Stimulated activated naive CD8-positive, alpha-beta T cell treated with anti-CD3 and anti-CD28 coated beads, Interleukin-15, Interleukin-2, amounts not matched to agents 100 ng/mL and 50 ng/mL, for 24 hours (primary cell): Measurements from ENCODE around the gene STX3.
"Not testable (repeated sequence)": the region's sequence is repeated elsewhere in the genome, so short reads cannot be mapped to it uniquely, and the experiment has no call there.

ENCODE experiments used
- H3K27ac Mint-ChIP-seq: one replicate; pipeline ENCODE4 v1.8.0; 2021; ENCODE audit warnings: mild to moderate bottlenecking, mixed read lengths
- H3K27me3 Mint-ChIP-seq: one replicate; pipeline ENCODE4 v1.8.0; 2021; ENCODE audit warnings: mixed read lengths
- H3K36me3 Mint-ChIP-seq: one replicate; pipeline ENCODE4 v1.8.0; 2021; ENCODE audit warnings: low read depth, mixed read lengths
- H3K4me1 Mint-ChIP-seq: one replicate; pipeline ENCODE4 v1.8.0; 2021; ENCODE audit warnings: low read depth, mixed read lengths
- H3K4me3 Mint-ChIP-seq: one replicate; pipeline ENCODE4 v1.8.0; 2021; ENCODE audit warnings: mild to moderate bottlenecking, mixed read lengths
- H3K9me3 Mint-ChIP-seq: one replicate; pipeline ENCODE4 v1.8.0; 2021; ENCODE audit warnings: mixed read lengths

STX3 gene

DNA sequence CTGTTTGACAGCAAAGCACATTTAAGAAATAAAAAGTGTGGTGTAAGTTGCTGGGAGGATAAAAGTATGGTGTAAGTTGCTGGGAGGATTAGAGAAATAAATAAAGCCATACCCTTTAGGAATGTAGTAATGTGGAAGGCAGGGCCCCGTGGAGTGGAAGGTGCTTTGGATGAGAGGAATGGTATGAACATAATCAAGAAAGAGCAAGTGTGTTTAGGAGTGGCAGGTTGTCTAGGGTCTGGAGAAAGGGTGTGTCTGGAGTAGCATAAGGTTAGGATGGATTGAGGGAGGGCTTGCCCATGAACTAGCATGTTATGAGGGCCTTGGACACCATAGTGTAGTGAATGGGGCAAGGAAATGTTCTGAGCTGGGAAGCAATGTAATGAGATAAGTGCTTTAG lies 37.3 kb downstream of the STX3 start:
- Mint-ChIP-seq H3K9me3 (no peaks in the 10 kb centered on the region), H3K4me1 (no peaks in the 10 kb centered on the region), H3K27me3 (no peaks in the 10 kb centered on the region), H3K27ac (no peak overlapping the region), H3K36me3 (peaks cover 30% of the 10 kb centered on the region), H3K4me3 (no peak overlapping the region)

DNA sequence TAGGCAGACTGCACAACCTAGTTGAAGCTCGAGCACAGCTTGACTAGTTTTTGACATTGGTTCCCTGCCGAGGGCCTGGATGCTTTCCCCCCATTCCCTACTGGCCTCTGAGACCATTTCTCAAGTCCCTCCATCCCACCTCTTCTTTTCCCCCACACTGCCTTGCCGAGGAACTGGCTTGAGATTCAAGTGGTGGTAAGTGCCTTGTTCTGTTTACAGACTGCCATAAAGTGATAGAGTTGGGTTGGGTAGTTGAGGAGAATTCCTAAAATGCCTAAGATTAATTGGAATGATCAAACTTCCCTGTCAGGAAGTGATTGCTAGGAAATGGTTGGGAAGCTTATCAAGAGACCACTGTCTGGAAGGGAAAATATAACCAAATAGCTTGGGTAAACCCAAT lies 39.2 kb downstream of the STX3 start:
- Mint-ChIP-seq H3K27me3 (no peaks in the 10 kb centered on the region), H3K27ac (no peak overlapping the region), H3K9me3 (no peaks in the 10 kb centered on the region), H3K36me3 (peaks cover 23% of the 10 kb centered on the region), H3K4me1 (no peaks in the 10 kb centered on the region), H3K4me3 (no peak overlapping the region)

DNA sequence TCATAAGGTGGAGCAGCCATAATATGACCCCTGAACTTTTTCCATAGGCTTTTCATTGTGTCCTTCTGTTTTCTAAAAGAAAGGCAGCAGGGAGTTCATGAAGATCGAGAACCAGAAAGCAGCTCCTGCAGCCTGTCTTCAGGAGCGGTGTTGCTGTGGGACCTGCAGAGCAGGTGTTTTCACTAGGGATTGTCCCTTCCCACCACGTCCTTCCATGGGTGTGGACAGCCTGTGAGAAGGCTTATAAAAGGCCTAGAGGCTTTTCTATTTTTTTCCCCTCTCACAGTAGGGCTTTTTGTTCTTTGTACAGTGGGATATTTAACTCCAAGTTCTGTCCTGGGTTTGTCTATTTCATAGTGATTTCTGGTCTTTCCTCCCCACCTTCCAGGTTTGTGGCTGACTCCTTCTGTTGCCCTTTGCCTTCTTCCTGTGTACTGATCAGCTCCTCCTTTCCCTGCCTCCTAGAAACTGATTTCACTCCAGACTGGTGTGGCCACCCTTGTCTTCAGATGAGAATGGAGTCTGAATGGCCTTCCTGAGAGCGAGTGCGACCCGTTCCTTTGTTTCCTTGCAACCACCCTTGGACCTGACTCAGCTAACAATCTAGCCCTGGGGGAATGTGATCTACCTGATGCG lies 45.3 kb downstream of the STX3 start:
- Mint-ChIP-seq H3K27ac (no peak overlapping the region), H3K36me3 (peaks cover 18% of the 10 kb centered on the region), H3K4me3 (no peak overlapping the region), H3K9me3 (no peaks in the 10 kb centered on the region), H3K27me3 (no peaks in the 10 kb centered on the region), H3K4me1 (no peaks in the 10 kb centered on the region)

DNA sequence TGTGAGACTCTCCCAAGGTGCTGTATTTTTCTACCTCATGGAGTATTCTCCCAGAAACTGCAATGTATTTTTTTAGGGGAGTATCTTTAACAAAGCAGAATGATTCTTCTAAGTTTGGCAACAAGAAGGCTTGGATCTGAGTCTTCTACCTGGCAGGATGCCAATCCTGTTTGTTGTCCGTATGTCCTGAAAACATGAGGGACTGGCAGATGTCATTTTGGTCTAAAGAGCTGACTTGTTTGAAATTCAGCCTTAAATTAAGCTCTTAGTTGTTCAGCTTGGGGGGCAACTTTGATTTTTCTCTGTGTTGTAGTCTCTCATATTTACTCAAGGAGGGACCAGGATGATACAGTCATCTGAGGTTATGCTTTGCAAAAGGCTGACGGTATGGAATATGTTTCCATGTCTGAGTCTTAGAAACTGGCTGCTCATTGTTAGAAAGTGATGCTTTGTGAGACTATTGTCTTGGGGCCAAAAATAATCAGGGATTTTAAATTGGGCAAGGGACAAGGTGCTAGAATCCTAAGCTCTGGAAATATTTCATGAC lies 46.1 kb downstream of the STX3 start:
- Mint-ChIP-seq H3K4me1 (no peaks in the 10 kb centered on the region), H3K27ac (no peak overlapping the region), H3K9me3 (no peaks in the 10 kb centered on the region), H3K4me3 (no peak overlapping the region), H3K36me3 (peaks cover 20% of the 10 kb centered on the region), H3K27me3 (no peaks in the 10 kb centered on the region)

DNA sequence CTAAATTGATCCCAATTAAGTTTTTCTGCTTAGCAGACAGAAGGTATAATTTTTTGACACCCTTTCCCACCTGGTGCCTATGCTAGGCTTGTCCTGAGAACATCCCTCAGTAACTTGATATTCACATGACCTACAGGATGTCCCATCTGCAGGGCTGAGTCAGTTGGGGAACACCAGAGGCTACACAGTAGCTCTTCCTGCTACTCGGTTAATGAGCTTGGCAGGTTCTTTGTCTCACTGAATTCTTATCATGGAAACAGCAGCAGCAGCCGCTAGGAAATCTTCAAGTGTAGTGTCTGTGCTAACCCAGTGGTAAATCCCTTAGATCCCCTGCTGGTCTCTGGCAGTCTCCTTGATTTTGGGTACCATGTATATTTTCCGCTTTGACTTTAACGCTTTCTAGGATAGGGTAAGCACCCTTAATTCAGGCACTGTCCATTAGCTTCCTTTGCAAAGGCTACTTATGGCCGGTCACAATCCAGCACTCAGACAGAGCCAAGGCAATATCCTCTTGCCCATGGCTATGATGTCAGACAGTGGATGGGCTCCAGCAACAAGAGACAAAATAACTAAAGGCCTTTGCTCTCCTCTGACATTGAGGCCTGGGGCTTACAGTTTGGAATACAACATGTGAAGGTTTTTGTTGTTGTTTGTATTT lies 46.9 kb downstream of the STX3 start:
- Mint-ChIP-seq H3K9me3 (no peaks in the 10 kb centered on the region), H3K36me3 (peaks cover 26% of the 10 kb centered on the region), H3K4me1 (no peaks in the 10 kb centered on the region), H3K4me3 (no peak overlapping the region), H3K27me3 (no peaks in the 10 kb centered on the region), H3K27ac (no peak overlapping the region)

DNA sequence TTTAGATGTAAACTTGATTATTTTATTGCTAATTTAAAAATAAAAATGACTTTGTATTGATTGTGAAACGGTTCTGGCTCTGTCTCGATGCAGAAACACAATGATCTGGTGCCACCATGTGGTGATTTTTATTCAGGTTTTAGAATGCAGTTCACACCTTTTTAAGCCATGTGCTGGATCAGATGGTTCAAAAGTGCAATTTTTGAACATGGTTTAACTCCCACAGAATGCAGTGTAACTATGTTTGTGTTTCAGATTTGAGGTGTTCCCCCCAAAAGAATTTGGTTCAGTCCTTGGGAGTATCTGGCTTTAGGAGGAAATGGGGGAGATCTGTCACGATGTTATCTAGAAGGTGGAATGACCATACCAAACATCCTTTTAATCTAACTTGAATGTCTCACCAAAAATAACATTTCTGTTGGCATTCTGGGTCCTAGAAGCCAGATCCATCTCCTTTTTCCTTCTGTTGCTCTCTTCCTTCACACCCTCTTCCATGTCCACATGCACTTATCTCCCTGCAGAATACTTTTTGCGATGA lies 47.5 kb downstream of the STX3 start:
- Mint-ChIP-seq H3K27ac (no peak overlapping the region), H3K27me3 (no peaks in the 10 kb centered on the region), H3K4me3 (no peak overlapping the region), H3K9me3 (no peaks in the 10 kb centered on the region), H3K36me3 (peaks cover 25% of the 10 kb centered on the region), H3K4me1 (no peaks in the 10 kb centered on the region)

DNA sequence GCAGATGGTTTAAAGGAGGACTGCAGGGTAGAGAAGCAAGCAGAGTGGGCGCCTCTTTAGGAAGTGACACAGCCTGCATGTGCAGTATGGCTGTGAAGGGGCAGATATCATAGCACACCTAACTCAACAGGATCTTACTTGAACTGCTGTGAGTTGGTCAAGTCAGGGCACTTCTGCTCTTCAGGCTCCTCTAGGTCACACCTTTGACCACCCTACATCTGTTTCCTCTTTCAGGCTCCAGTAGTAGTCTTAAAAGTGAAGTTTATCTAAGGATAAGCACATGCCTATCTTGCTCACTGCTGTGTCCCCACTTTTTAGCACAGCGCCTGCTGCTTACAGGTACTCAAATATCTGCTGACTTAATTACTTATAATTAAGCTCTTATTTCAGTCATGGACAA lies 48.9 kb downstream of the STX3 start:
- H3K4me3 Mint-ChIP-seq = no peak overlapping the region
- H3K9me3 Mint-ChIP-seq = no peaks in the 10 kb centered on the region
- H3K4me1 Mint-ChIP-seq = peaks cover 4% of the 10 kb centered on the region
- peaks cover 31% of the 10 kb centered on the region for H3K36me3 Mint-ChIP-seq
- no peaks in the 10 kb centered on the region for H3K27me3 Mint-ChIP-seq
- H3K27ac Mint-ChIP-seq = no peak overlapping the region

DNA sequence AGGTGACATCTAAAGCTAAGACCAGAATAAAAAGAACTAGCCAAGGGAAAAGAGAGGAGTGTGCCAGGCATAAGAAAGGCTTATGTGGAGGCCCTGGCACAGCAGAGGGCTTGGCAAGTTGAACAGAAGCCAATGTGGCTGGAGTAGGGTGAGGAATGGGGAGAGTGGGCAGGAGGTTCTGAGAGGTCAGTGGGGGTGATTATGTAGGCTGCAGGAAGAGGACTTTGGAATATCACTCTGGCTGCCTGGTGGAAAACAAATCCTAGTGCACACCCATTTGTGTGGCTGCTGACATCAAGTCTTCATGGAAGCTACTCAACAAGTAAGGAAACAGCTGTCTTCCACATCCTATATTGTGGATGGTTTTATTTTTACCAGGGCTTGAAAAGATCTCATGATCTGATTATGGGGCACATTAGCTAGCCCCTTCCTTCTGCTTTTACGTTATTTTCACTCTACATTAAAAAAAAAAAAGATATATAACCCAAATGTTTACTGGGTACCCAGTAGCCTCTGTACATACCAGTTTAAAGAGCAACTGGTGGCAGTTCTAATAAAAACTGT lies 52.0 kb downstream of the STX3 start:
- Mint-ChIP-seq H3K27ac (peak overlapping the region; percentile 7), H3K4me3 (no peak overlapping the region), H3K36me3 (peaks cover 28% of the 10 kb centered on the region), H3K9me3 (peaks cover 5% of the 10 kb centered on the region), H3K4me1 (peaks cover 14% of the 10 kb centered on the region), H3K27me3 (no peaks in the 10 kb centered on the region)

DNA sequence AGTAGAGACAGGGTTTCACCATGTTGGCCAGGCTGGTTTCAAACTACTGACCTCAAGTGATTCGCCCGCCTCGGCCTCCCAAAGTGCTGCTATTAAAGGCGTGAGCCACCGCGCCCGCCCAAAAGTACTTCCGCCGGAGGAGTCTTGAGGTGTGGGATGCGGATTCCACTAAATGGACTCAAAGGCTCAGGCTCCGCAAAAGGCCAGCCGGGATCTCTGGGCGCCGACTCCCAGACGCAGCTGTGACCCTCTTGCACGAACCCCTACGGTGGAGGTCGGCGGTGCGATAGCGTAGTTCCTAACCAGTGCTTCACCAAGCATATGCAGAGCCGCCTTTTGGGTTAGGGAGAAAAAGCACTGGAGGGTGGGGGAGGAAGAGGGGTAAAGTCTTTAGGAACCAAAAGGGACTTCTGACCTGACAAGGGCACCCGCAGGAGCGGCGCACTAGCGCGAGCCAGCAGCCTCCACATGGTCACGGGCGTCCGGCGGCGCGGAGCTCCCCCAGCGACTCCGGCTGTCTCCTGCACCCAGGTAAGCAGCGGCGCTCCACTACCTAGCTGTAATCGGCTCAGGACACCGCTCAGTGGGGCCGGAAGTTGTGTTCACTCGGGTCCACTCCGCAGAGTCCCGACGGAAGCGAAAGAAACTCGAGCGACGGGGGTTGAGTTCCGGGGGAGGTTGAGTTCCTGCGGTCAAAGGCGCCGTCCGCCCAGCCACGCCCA lies 55.2 kb downstream of the STX3 start, which contains the start of gene MRPL16:
Gene MRPL16, minus strand, starts transcription at position 590 of the 722 bp plus-strand sequence. Its CDS starts 120 bp downstream, at position 470.
- Mint-ChIP-seq H3K27me3 (no peaks in the 10 kb centered on the region), H3K9me3 (peaks cover 5% of the 10 kb centered on the region), H3K27ac (peak within 1 kb of the TSS; percentile 89), H3K4me1 (peaks cover 18% of the 10 kb centered on the region), H3K4me3 (peak within 1 kb of the TSS; percentile 94), H3K36me3 (peaks cover 20% of the 10 kb centered on the region)

DNA sequence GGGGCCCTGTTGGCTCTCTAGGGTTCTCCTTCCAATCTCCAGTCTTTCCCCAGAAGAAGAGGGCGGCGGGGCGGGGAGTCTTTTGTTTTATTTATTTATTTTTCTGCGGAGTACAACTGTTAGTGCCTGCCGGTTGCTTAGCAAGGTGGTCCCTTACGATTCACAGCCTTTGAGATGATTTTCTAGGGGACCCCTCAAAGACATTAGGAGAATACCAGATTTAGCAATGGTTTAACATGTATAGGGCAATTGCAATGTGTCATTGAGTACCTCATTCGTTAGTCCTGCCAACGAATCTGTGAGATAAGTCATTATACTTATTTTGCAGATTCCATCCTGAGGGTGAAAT lies 55.7 kb downstream of the STX3 start:
- Mint-ChIP-seq H3K9me3 (peaks cover 5% of the 10 kb centered on the region), H3K27ac (peak overlapping the region; percentile 89)

DNA sequence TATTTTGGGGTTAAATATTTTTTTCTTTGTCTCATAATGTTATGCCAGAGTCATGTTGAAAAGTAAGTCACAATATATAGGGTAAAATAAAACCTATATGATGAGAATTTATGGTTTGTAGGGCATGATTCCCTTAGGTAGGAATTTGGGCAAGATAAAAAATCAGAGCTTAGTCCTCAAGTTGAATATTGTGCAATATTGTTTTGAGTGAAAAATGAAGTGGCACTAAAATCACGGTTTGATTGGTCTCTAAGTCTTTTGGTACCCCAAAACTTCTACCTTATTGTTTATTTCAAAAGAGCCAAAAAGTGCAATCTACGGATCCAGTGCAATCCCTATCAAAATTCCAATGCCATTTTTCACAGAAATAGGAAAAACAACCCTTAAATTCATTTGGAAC lies 57.0 kb downstream of the STX3 start:
- Mint-ChIP-seq H3K27me3 (no peaks in the 10 kb centered on the region), H3K4me3 (no peak overlapping the region), H3K4me1 (peaks cover 18% of the 10 kb centered on the region), H3K9me3 (peaks cover 5% of the 10 kb centered on the region), H3K36me3 (peaks cover 9% of the 10 kb centered on the region), H3K27ac (no peak overlapping the region)

More for the DNA sequence above, 55.7 kb downstream of the STX3 start:
- peak overlapping the region; percentile 94 for H3K4me3 Mint-ChIP-seq
- peaks cover 20% of the 10 kb centered on the region for H3K36me3 Mint-ChIP-seq
- no peaks in the 10 kb centered on the region for H3K27me3 Mint-ChIP-seq
- peaks cover 18% of the 10 kb centered on the region for H3K4me1 Mint-ChIP-seq

DNA sequence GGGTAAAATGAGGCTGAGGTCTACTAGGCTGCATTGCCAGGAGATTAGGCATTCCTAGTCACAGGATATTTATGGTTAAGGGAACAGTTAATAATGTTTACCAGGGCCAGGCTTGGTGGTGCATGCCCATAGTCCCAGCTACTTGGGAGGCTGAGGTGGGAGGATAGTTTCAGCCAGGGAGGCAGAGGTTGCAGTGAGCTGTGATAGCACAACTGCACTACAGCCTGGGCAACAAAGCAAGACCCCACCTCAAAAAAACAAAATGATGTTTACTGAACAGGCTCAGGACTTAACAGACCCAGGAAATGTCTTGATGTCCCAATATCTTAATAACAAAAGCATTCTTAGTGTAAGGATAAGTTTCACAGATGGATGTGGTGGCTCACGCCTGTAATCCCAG lies 58.2 kb downstream of the STX3 start:
- Mint-ChIP-seq H3K4me3 (no peak overlapping the region), H3K27me3 (no peaks in the 10 kb centered on the region), H3K27ac (no peak overlapping the region), H3K9me3 (peaks cover 5% of the 10 kb centered on the region), H3K4me1 (peaks cover 21% of the 10 kb centered on the region), H3K36me3 (peaks cover 5% of the 10 kb centered on the region)

DNA sequence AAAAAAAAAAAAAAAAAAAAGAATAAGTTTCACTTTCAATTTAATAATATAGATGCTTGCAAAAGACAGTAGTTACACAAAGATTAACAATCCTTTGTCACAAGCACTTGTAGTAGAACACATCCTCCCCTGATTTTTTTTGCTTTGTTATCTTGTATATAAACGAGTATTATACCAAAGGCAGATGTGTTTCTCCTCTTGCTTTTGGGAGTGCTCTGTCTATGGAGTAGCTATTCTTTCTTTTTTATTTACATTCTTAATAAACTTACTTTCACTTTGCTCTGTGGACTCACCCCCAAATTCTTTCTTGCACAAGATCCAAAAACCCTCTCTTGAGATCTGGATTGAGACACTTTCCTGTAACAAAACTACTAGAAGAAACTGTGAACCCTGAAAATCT lies 58.8 kb downstream of the STX3 start:
- no peak overlapping the region for H3K4me3 Mint-ChIP-seq

DNA sequence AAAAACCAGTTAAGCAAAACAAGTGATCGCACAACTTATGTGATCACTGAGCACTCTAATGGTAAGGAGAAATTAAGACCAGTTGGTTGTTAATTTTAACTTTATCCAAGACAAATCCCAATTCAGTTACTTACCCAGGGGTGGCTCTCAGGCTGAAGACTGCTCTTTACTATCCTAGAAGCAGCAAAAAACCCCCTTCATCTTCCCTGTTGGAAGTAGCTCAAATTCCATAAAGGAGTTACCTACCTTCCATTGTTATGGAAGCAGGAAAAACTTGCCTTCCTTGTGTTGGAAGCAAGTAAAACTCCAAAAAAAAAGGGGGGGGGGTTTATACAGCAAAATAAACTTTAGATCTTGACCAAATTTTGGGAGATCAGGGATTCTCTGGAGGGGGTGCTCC lies 60.6 kb downstream of the STX3 start:
- Mint-ChIP-seq H3K9me3 (peaks cover 5% of the 10 kb centered on the region), H3K4me3 (no peak overlapping the region), H3K36me3 (no peaks in the 10 kb centered on the region), H3K27me3 (no peaks in the 10 kb centered on the region), H3K4me1 (peaks cover 21% of the 10 kb centered on the region), H3K27ac (no peak overlapping the region)

More for the DNA sequence above, 58.8 kb downstream of the STX3 start:
- Mint-ChIP-seq H3K4me1 (peaks cover 24% of the 10 kb centered on the region), H3K27ac (no peak overlapping the region), H3K36me3 (no peaks in the 10 kb centered on the region), H3K9me3 (peaks cover 5% of the 10 kb centered on the region), H3K27me3 (no peaks in the 10 kb centered on the region)

DNA sequence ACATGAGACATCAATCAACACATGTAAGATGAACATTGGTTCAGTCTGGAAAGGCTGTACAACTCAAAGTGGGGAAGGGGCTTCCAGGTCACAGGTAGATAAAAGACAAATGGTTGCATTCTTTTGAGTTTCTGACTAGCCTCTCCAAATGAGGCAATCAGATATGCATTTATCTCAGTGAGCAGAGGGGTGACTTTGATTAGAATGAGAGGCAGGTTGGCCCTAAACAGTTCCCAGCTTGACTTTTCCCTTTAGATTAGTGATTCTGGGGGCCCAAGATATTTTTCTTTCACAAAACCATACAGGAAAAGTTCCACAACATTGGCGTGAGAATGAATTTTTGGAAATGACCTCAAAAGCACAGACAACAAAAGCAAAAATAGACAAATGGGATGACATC lies 61.3 kb downstream of the STX3 start:
- H3K4me1 Mint-ChIP-seq = peaks cover 15% of the 10 kb centered on the region
- not testable (repeated sequence) for H3K4me3 Mint-ChIP-seq, H3K36me3 Mint-ChIP-seq, H3K27me3 Mint-ChIP-seq, H3K9me3 Mint-ChIP-seq, H3K27ac Mint-ChIP-seq
